T-helper 17 cell (primary cell): ENCODE results near the gene MED14. TPM values are rescaled to one million over a fixed set of nuclear protein-coding genes. Genes with fewer than 3 reads are reported as not detected.
"Not testable (repeated sequence)": the region's sequence is repeated elsewhere in the genome, so short reads cannot be mapped to it uniquely, and the experiment has no call there.

Source experiments
- ATAC-seq: fragments of 150-1000 bp; cut with Tn5 transposase; 2 replicates; pipeline ENCODE4 v1.10.0; 2021; ENCODE audit warnings: mild to moderate bottlenecking, moderate library complexity
- DNase-seq, 3 donors: peaks; one replicate each; pipeline versions ENCODE4 v3.0.0 to v3.0.0-alpha.2; 2020 to 2021
- H3K9me3 ChIP-seq: one replicate; pipeline ENCODE4 v1.7.0; 2013; ENCODE audit warnings: low read length, mild to moderate bottlenecking; ENCODE audit not compliant: control insufficient read depth, poor library complexity, severe bottlenecking
- H3K27ac Mint-ChIP-seq: one replicate; pipeline ENCODE4 v1.8.0; 2022; ENCODE audit warnings: mild to moderate bottlenecking, moderate library complexity, mixed read lengths
- H3K27me3 Mint-ChIP-seq: one replicate; pipeline ENCODE4 v1.8.0; 2022; ENCODE audit warnings: mixed read lengths
- H3K36me3 Mint-ChIP-seq: one replicate; pipeline ENCODE4 v1.8.0; 2022; ENCODE audit warnings: low read depth, mixed read lengths
- H3K4me1 Mint-ChIP-seq: one replicate; pipeline ENCODE4 v1.8.0; 2022; ENCODE audit warnings: mild to moderate bottlenecking, mixed read lengths
- H3K4me3 Mint-ChIP-seq: one replicate; pipeline ENCODE4 v1.8.0; 2022; ENCODE audit warnings: mild to moderate bottlenecking, moderate library complexity, mixed read lengths
- total RNA-seq, 4 donors: library from RNA in 2 of 4; stranded (reverse) in 2 of 4; gene quantifications; one replicate each; pipeline ENCODE4 v1.2.3 and lab custom pipeline; 2022 to 2026

Gene MED14
- total RNA-seq, 2 donors from 2014 or later = 47.5 to 49.9 TPM

GRCh38 chrX:40755291-40756249, 20.2 kb upstream of the MED14 start:
- DNase-seq = no peak
- ATAC-seq = no peak
- Mint-ChIP-seq H3K4me3 (no peak overlapping the region), H3K36me3 (no peaks in the 10 kb centered on the region), H3K4me1 (no peaks in the 10 kb centered on the region), H3K27me3 (no peaks in the 10 kb centered on the region), H3K27ac (no peak overlapping the region)
- H3K9me3 ChIP-seq = no peaks in the 10 kb centered on the region

- Mint-ChIP-seq H3K4me3 (no peak overlapping the region), H3K4me1 (peaks cover 2% of the 10 kb centered on the region), H3K27ac (no peak overlapping the region), H3K27me3 (no peaks in the 10 kb centered on the region), H3K36me3 (no peaks in the 10 kb centered on the region)
- ATAC-seq = no peak
- no peaks in the 10 kb centered on the region for H3K9me3 ChIP-seq
- DNase-seq = no peak
Observed at GRCh38 chrX:40749681-40750494, 14.5 kb upstream of the MED14 start.

DNA sequence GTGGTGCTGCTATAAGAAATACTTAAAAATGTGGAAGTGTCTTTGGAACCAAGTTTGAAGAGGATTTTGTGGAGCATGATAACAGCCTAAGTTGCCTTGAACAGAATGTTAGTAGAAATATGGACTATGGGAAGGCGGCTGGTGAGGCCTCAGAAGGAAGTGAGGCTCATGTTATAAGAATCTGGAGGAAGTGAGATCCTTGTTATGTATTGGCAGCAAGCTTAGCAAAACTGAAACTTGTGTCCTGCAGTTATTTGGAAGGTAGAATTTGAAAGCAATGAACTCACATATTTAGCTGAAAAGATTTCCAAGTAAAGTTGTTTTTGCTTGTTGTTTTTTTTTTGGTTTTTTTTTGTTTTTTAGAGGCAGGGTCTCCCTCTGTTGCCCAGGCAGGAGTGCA, 13.6 kb upstream of the MED14 start:
- H3K36me3 Mint-ChIP-seq = no peaks in the 10 kb centered on the region

DNA sequence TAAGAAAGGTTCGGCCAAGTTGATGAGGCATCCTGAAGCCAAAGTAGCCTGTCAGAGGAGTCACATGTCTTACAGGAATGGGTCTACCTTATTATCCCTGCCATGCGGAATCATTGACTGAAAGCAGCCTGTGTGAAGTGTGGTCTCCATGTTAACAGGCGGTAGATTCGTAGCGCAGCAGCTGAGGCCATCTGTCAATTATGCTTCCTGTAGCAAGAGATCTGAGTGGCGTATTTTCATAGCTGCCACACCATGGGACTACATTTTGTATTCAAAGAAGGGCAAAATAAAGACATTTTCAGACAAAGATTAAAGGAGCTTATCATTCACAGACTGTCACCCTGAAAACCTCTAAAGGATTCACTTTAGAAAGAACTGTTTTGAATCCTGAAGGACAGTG, 11.2 kb upstream of the MED14 start:
- Mint-ChIP-seq H3K4me1 (peaks cover 2% of the 10 kb centered on the region), H3K27ac (no peak overlapping the region), H3K36me3 (no peaks in the 10 kb centered on the region), H3K27me3 (no peaks in the 10 kb centered on the region), H3K4me3 (no peak overlapping the region)
- no peaks in the 10 kb centered on the region for H3K9me3 ChIP-seq
- DNase-seq (no peak), ATAC-seq (no peak)

More for the DNA sequence above, 13.6 kb upstream of the MED14 start:
- no peak overlapping the region for H3K4me3 Mint-ChIP-seq
- ATAC-seq (no peak), DNase-seq (no peak)
- H3K9me3 ChIP-seq = no peaks in the 10 kb centered on the region
- H3K27me3 Mint-ChIP-seq = no peaks in the 10 kb centered on the region
- no peak overlapping the region for H3K27ac Mint-ChIP-seq
- peaks cover 2% of the 10 kb centered on the region for H3K4me1 Mint-ChIP-seq

GRCh38 chrX:40736170-40736505, 796 bp upstream of the MED14 start:
- Mint-ChIP-seq H3K4me3 (peak overlapping the region; percentile 89), H3K27me3 (no peaks in the 10 kb centered on the region)

GRCh38 chrX:40734971-40735324, 394 bp downstream of the MED14 start:
- H3K9me3 ChIP-seq = no peaks in the 10 kb centered on the region
- H3K4me3 Mint-ChIP-seq = peak overlapping the region; percentile 80
- peaks cover 24% of the 10 kb centered on the region for H3K4me1 Mint-ChIP-seq
- ATAC-seq (no peak), DNase-seq (peak in 1 of 3 donors; percentile 5)
- H3K27me3 Mint-ChIP-seq = no peaks in the 10 kb centered on the region
- no peaks in the 10 kb centered on the region for H3K36me3 Mint-ChIP-seq
- peak overlapping the region; percentile 89 for H3K27ac Mint-ChIP-seq

More at GRCh38 chrX:40736170-40736505, 796 bp upstream of the MED14 start:
- ATAC-seq (no peak), DNase-seq (no peak)
- H3K36me3 Mint-ChIP-seq = no peaks in the 10 kb centered on the region
- no peaks in the 10 kb centered on the region for H3K9me3 ChIP-seq
- peaks cover 20% of the 10 kb centered on the region for H3K4me1 Mint-ChIP-seq
- peak overlapping the region; percentile 91 for H3K27ac Mint-ChIP-seq

DNA sequence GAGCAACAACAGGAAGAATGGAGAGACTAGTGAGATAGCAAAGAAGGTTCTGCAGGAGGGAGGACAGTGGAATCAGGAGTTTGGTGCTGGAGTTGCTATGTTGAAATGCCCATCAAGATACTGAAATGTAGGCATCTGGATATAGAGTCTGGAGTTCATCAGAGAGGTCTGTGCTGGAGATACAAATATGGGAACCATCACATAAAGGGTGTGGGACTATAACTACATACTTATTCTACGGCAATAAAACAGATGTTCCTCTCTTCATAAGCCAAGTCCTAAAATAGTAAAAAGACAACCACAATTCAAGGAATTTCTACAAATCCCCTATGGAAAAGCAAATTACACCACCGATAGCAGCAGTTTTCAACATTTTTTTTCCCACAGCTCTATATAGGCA, 1.6 kb downstream of the MED14 start:
- no peaks in the 10 kb centered on the region for H3K27me3 Mint-ChIP-seq
- H3K27ac Mint-ChIP-seq = peak overlapping the region; percentile 89

GRCh38 chrX:40732499-40732898, 2.8 kb downstream of the MED14 start:
- H3K27me3 Mint-ChIP-seq, H3K4me3 Mint-ChIP-seq, H3K9me3 ChIP-seq, DNase-seq, H3K36me3 Mint-ChIP-seq, ATAC-seq: not testable (repeated sequence)
- H3K27ac Mint-ChIP-seq = peak overlapping the region; percentile 89
- H3K4me1 Mint-ChIP-seq = peaks cover 21% of the 10 kb centered on the region

More for the DNA sequence above, 1.6 kb downstream of the MED14 start:
- H3K36me3 Mint-ChIP-seq = no peaks in the 10 kb centered on the region
- ATAC-seq = no peak
- no peaks in the 10 kb centered on the region for H3K9me3 ChIP-seq
- DNase-seq = no peak
- H3K4me3 Mint-ChIP-seq = peak overlapping the region; percentile 80
- peaks cover 23% of the 10 kb centered on the region for H3K4me1 Mint-ChIP-seq

DNA sequence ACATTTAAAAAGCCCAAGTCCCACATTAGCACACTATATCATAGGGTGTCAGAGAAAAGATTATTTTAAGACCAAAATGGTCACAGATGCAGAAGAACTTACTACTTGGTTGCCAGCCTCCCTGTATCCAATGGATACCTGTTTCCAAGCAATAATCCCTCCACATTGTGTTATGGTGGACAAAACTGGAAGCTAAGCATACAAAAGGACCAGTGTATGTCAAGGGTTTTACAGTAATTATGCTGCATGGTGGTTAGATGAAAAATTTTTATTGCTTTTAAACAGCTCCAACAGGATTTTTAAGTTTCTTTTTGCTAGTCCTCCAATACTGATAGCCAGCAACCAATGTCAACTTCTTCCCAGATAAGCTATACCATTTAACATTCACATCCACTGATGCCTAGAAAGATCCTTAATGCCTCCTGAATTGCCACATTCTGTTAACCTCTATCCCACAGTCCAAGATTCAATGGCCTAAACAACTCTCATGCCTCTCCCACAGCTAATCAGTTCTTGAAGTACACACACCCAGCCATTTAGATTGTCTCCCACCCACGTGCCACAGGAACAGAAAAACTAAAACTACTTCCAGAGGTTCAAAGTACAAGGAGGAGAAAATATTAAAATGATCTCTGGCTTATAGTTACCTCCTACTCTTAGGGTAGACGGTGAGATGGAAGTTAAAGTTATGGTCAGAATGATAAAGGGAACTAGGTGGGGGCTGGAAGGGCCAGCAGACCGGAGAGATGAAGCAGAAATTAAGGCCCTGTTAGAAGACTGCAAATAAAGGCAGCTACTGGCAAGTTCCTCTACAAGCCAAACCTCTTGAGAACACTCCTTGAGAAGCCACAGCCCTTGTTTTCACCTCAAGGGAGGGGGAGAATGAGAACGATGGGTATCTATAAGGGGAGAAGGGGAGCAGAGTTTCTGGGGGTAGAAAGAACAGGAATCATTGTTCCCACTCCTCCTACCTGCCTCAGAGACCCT, 5.5 kb downstream of the MED14 start:
- Mint-ChIP-seq H3K27me3 (no peaks in the 10 kb centered on the region), H3K27ac (peak overlapping the region; percentile 14), H3K4me1 (peaks cover 23% of the 10 kb centered on the region), H3K36me3 (no peaks in the 10 kb centered on the region), H3K4me3 (peak overlapping the region; percentile 43)
- no peaks in the 10 kb centered on the region for H3K9me3 ChIP-seq
- ATAC-seq = no peak
- DNase-seq = no peak

DNA sequence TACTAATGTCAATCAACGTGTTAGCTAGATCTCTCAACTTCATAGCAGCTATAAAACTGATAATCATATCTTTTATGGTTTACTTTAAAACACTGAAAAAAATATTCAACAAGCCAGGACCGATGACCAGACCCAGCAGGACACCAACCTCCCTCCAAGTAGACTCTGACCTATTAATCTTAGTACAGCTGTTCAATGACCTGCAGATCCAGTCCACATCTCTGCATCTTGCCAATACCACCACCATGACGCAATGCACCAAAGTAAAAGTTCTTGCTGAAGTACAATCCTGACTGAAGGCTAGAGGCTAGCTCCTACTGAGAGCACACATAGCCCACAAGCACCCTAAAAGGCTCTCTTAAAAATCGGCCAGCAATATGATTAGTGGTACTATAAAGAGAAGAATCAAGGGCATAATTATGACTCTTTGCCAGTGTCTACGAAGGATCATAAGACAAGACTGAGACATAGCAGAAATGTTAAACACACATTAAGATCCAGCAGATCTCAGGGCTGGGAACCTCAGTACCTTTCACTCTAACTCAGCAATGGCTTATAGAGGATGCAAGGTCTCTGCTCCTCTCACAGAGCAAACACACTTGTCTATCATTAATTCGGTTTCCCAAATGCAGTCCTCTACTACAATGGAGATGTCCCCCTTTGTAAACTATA, 7.6 kb downstream of the MED14 start:
- Mint-ChIP-seq H3K36me3 (peaks cover 4% of the 10 kb centered on the region), H3K27me3 (no peaks in the 10 kb centered on the region), H3K4me1 (peaks cover 27% of the 10 kb centered on the region), H3K4me3 (no peak overlapping the region), H3K27ac (no peak overlapping the region)
- no peaks in the 10 kb centered on the region for H3K9me3 ChIP-seq
- no peak for ATAC-seq
- DNase-seq = no peak

DNA sequence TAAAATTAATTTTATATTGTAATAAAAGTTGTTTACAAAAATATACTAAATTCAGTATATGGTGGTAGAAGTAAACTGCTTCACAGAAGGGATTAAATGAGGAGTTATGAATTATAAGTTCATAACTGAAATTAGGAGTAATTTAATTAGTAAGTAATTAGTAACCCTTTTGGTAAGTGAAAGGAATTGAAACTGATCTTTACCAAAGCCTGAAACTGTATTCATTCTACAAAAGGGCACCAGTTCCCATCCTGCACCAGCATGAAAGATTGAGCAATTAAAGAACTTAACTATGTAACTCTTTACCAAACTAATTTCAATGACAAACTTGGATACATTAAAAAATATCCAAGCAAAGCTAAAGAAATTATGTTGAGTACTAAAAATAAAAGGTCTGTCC, 8.2 kb downstream of the MED14 start:
- ATAC-seq (no peak), DNase-seq (no peak)
- Mint-ChIP-seq H3K4me3 (no peak overlapping the region), H3K27ac (no peak overlapping the region), H3K4me1 (peaks cover 27% of the 10 kb centered on the region), H3K27me3 (no peaks in the 10 kb centered on the region), H3K36me3 (peaks cover 4% of the 10 kb centered on the region)
- H3K9me3 ChIP-seq = no peaks in the 10 kb centered on the region

DNA sequence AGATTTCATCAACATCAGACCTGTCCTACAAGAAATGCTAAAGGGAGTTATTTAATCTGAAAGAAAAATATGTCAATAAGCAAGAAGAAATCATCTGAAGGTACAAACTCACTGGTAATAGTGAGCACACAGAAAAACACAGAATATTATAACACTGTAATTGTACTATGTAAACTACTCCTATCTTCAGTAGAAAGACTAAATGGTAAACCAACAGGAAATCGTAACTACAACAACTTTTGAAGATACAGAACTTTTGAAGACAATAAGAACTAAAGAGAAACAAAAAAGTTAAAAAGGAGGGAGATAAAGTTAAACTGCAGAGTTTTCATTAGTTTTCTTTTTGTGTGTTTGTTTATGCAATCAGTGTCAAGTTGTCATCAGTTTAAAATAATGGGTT, 12.4 kb downstream of the MED14 start:
- DNase-seq = no peak
- no peak overlapping the region for H3K4me3 Mint-ChIP-seq
- no peak for ATAC-seq
- H3K9me3 ChIP-seq = no peaks in the 10 kb centered on the region
- peak overlapping the region; percentile 14 for H3K27ac Mint-ChIP-seq
- H3K36me3 Mint-ChIP-seq = peaks cover 4% of the 10 kb centered on the region
- no peaks in the 10 kb centered on the region for H3K27me3 Mint-ChIP-seq
- peaks cover 22% of the 10 kb centered on the region for H3K4me1 Mint-ChIP-seq
